ENCODE data around the gene RGS18.
"Not testable (repeated sequence)": the region's sequence is repeated elsewhere in the genome, so short reads cannot be mapped to it uniquely, and the experiment has no call there.

Gene RGS18, protein sequence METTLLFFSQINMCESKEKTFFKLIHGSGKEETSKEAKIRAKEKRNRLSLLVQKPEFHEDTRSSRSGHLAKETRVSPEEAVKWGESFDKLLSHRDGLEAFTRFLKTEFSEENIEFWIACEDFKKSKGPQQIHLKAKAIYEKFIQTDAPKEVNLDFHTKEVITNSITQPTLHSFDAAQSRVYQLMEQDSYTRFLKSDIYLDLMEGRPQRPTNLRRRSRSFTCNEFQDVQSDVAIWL

DNA sequence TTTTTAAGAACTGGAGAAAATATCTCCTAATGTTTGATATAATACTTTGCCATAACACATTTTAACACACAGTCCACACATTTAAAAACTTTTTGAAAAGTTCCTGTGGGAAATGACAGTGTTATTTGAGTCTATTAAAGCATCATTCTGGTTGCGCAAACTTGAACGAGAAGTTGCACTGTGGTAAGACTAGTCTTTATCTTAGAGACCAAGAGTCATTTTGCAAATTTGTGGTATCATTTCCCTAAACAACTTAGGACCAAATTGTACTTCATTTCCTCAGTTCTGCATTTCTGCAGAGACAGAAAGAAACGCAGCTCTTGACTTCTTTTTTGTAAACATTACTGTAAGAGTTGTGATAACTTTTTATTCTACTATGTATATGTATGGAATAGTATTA is at the start of gene RGS18:
Gene RGS18, plus strand, starts transcription at position 282 of the 400 bp plus-strand sequence. CDS start 176 bp downstream, outside the sequence.
- peak; percentile 4 for DNase-seq

DNA sequence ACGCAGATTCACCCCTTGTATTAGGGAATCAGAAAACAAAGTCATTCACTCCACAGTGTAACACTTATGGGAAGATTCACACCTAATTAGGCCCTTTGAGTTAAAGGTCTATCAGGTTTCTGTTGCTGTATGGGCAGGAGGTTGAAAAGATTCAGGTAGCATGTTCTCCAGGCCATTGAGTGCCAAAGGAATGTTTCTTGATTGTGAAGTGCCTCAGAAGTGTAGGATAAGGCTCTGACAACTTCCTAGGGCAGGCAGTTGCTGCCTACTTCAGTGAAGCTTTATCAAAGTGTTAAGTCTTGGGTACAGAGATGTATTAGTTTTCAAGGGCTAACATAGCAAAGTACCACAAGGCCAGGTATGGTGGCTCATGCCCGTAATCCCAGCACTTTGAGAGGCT is 48.7 kb upstream of the RGS18 start:
- DNase-seq, result no peak

DNA sequence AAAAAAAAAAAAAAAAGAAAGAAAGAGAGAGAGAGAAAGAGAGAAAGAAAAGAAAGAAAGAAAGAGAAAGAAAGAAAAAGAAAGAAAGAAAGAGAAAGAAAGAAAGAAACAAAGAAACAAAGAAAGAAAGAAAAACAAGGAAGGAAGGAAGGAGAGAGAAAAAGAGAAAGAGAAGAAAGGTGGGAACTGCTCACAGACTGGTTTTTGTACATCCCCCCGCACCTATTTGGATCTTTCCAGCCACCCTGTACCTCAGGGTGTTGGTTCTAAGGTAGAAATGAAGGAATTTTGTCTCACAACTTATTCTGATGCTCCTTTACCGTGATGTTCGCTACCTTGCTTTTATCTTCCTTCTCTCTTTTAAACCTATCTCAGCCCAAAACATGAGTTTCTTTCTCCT is 43.3 kb upstream of the RGS18 start:
- DNase-seq, result no peak

DNA sequence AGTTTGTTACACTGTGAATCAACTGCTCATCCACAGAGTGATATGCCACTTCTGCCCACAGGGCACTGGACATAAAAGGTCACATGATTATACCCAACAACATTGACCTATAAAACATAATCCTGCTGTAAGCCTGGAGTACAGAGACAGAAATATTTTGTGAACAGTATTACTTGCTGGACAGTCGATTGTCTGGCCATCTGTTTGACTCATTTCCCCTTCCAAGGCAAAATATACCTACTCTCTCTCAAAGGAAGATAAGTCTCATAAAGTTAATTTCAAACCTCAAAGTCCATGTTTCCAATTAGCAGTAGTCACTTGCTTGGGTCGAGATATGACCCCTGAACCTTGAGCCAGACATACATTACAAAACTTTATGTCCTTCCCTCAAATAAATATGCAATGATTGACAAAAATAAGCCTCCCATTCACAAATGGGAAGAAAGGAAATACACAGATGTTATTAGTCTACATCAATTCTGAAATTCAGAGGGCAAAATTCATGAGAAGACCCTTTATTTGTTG is 39.3 kb upstream of the RGS18 start:
- DNase-seq, result no peak

DNA sequence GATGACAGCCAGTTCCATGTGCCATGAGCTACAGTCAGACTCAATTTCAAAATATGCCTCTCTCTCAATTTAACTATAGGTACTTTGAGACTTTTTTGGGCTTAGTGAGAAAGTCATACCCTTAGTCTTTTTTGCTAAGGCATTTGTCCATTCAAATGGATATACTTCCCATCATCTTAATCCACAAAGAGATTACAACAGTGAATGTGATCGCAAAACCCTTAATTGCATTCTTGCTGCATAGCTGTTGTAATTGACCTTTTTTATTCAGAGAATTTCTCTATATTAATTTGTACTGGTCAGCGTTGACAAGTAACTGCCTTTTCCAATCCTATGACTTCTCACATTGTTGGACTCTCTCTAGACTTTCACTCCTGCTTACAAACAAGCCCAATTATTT is 38.6 kb upstream of the RGS18 start:
- DNase-seq, result no peak

DNA sequence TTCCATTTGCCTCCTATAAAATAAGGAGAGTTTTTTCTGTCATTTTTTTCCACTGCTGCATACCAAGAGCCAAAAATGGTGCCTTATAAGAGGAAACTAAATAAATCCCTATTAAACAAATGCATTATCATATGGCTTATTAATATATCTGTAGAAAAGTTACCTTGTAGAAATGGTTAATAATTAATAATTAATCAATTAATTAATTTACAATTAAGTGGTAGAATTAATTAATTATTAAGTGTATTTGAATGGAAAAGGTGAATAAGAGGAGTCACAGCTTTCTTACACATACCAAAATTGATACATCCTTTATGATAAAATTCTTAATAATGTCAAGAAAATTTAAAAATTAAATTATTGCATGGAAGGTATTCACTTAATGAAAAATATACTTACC is 35.6 kb upstream of the RGS18 start:
- DNase-seq, result no peak

DNA sequence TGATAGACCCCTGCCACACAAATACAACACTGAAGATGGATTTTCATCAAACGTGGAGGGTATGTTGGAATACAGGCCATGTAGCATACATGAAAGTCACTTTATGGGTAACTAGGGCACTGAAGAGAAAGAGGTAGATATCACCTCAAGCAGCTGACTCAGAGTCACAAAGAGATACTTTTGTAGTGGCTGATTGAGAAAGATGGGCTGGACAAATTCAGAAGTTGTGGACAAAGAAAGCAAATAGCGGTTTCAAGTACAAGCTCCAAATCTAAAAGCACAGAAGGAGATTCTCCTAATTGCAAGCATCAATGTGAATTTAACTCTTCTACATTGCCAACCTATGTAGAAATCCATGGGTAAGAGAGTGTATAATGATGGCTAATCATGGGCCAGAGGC is 35.0 kb upstream of the RGS18 start:
- no peak for DNase-seq

DNA sequence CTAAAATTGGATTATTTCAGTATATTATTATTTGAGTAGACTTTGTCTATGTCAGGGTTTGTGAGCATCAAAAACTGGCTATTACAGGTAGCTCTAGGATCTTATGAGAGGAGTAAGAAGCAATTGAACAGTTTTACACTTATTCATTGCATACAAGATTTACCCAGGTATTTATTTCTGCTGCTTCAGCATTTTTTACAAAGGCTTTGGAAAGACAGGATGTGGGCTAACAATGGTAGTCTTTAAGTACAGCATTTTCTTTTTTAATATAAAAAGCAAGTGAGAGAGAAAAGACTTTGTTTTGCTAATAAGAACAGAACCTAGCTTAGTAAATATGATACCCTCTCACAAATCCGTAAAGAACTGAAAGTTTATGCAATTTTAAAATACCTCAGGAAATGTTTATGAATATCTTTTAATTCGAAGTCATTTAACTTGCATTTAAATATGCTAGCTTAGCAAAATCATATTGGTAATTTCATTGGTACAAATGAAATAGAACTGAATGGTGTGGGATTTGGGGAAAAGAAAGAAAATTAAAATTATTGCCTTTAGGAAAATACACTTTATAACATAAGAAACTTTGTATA is 32.1 kb upstream of the RGS18 start:
- no peak for DNase-seq

DNA sequence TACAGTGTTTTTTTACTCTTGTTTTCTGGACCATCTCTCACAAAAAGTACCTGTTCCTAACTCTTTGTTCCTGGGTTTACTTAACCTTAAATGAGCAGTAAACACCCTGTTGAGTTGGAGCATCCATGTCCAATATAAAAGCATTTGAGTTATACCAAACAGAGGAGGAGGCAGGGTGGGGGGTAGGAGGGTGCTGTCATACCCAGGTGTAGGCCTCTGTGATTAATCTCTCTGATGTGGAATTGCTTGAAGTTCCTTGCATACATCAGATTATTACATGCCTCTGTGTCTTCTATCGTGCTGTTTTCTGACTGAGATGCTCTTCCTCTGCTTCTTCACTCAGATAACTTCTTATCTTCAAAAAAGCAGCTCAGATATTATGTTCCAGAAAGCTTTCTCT is 28.1 kb upstream of the RGS18 start:
- no peak for DNase-seq

DNA sequence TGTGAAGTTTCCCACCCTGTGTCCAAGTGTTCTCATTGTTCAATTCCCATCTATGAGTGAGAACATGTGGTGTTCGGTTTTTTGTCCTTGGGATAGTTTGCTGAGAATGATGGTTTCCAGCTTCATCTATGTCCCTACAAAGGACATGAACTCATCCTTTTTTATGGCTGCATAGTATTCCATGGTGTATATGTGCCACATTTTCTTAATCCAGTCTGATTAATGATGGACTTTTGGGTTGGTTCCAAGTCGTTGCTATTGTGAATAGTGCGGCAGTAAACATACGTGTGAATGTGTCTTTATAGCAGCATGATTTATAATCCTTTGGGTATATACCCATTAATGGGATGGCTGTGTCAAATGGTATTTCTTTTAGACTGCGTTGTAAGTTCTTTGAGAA is 27.4 kb upstream of the RGS18 start:
- not testable (repeated sequence) for DNase-seq

DNA sequence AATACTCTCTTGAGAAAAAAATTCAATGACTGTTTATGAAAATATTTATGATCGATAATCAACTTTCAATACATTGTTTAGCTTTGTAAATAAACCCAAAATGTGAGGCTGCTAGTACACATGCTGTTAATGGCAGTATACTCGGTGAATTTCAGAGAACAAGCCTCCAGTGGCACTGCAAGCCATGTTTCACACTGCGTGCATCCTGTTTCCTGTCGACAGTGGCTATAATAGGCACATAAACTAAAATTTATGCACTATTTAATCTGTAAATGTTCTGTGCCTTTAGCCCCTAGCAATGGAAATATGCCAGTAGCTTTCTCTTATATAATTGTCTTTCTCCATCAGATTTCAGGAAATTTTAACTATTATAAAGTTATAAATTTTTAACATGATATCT is 26.3 kb upstream of the RGS18 start:
- DNase-seq, result no peak

DNA sequence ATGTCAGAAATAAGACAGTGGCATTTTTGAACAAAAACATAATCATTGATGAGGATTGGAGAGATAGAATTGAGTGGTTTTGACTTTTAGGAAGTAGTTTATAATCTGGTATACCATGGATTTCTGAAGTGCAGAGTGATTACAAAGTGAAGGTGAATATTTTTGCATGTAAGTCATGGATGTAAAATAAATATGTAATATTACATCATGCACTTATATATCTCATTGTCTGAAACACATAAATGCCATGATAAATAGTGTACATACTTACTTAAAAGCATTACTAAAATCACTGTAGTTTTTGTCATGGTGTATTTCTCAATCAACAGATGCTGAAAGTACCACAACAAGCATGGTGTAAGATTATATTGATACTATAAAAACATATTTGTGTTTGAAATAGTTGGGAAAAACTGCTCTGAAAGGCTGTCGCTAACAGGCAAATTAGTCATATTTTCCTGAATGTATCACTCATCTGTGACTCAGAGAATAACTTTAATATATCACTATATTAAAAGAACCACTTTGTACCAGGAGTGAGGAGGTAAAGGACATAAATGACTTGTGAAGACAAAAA is 24.8 kb upstream of the RGS18 start:
- no peak for DNase-seq

DNA sequence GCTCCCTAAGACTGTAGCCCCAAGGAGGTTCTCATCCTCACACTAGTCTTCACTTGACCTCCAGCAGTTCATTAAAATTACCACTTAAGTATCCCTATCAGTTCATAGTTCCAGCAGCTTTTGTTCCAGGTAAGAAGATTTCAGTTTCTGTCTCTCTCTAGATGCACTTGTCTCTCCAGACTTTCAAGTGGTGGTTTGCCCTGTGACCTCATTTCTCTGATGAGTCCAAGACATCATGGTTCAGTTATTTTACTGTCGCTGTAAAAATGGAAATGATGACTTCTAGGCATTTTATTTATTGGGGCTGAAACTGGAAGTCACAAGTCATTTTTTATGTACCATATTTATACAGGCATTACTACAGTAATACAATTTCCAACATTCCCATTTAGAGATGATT is 17.9 kb upstream of the RGS18 start:
- no peak for DNase-seq

DNA sequence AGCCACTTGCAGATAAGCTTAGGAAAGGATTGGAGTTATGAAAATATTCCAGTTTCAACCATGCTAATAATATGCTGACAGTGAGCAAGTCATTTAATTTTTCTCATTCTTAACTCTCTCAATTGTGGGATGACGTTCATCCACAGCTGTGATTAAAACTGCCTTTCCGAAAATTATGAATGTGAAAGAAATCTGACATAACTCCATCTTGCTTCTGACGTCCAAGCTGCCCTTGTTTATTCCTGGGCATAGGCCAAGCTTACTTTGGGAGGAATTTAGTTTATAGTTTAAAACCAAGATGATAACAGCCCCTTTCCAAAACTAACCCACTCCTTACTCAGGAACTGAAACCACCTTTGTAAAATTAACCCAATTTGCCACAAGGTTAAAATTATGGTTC is 11.0 kb upstream of the RGS18 start:
- no peak for DNase-seq

DNA sequence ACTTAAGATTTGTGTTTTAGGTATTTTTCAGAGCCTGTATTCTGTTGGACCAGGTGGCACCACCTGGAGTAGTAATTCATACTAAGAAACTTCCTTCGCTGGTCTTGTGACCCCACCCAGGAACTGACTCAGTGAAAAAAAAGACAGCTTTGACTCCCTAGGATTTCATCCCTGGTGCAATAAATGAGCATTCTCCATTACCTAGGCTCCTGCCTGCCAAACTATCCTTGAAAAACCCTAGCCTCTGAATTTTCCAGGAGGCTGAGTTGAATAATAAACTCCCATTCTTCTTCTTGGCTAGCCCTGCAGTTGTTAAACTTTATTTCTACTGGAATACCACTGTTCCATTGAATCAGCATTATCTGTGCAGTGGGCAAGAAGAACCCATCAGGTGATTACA is 10.6 kb upstream of the RGS18 start:
- no peak for DNase-seq

DNA sequence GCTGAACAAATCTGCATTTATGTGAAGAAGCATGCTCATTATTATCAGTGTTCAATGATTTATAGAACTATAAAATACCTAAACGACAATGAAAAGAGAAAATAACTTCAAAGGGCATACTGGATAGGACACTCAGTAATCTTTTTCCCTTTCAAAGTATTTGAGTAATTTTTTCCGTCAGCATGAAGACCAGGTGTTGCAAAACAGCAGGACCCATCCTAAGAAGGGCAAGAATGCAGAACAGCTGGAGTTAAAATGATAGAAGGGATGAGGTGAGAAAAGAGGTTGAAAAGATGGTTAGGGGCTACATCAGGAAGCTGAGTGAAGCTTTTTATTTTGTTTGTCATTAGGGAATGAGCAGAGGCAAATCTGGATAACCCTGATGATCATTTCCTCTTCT is 7.1 kb upstream of the RGS18 start:
- no peak for DNase-seq

DNA sequence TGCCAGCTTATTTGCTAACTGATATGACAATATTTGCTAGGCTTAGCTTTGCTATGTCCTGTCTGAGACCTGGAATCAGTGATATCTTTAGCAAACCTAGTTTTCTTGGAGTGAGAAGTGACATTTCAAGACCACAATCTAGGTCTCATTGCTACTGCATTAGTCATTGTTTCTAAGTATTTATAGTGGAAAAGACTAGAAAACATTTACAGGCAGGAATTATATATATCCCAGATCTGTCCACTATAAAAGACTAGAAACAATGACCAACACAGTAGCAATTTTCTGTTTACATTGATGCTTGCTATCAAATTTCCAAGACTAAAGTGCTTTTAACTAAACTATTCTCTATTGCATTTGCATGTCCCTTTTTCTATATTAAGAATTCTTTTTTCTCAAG is 5.0 kb upstream of the RGS18 start:
- no peak for DNase-seq

DNA sequence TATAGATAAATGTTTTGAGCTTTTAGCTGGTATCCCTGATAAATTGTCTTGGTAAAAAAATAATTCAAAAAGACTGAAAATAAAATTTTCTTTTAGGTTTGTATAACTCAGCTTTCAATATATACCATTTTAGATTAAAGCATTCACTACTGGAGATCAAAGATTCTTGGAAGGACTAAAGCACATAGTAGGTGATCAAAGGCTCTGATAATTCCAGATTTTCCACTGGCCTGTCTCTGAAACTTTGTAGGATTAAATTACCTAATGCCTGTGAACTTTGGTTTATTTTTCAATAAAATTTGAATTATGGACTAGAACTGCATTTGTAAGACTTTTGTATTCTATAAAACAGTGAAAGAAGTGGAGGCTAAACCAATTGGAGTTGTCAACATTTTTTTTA is 1.2 kb upstream of the RGS18 start:
- no peak for DNase-seq

DNA sequence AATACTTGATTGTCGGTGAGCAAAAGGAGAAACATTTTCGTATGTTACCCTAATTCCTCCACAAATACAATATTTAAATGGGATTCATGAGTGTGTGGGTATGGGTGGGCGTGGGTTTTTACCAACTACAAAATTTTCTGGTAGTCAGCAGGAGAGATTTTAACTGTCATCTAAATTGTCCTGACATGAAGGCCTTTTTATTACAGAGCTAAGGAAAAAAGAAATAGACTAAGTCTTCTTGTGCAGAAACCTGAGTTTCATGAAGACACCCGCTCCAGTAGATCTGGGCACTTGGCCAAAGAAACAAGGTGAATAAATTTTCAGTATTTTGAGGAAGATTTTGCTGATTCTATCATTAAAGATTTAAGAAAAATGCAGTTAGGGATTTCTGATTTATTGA is 752 bp downstream of the RGS18 start:
- no peak for DNase-seq

DNA sequence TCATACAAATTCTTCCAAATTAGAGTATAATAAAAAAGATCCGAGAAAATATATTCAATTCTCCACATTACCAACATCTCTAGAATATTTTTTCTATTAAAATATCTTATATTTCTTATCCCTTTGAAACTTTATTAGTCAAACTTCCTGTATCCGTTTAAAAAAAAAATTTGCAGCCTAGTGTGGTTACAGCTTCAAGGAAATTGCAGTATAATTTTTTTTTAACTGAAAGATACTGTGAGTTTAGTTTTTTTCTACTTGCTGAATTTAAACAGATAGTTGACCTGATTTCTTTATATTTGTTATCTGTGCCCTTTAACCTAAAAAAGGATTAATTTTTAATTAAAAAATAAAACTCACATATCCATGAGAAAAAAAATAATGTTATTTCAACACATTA is 1.5 kb downstream of the RGS18 start:
- DNase-seq, result no peak

DNA sequence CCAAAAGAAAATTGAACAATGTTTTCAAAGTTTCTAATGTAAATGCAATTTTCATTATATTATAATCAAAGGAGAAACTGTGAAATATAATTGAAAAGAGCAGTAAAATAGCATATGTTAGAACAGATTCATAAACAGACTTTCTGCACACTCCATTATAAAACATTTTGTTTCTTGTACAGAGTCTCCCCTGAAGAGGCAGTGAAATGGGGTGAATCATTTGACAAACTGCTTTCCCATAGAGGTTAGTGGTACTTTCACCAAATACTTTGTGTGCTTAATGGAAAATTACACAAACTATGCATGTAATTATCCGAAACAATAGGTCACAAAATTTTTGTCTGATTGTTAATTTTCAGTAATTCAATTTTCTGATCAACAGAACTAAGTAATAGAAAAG is 1.9 kb downstream of the RGS18 start:
- DNase-seq, result no peak

DNA sequence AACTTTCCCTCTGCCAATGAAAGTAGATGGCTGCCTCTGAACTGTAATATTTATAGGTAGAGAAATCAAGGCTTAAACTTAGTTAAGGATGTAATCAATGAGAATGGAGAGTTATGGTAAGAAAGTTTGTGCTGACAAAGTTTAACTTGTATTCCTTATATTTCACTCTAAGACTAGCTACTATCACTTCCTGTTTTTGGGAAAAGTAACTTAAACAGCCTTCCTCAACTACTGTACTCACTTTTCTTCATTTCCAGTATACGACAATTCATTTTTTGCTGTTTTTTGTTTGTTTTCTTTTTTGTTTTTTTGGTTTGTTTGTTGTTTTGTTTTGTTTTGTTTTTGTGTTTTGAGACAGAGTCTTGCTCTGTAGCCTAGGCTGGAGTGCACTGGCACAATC is 3.7 kb downstream of the RGS18 start:
- no peak for DNase-seq

DNA sequence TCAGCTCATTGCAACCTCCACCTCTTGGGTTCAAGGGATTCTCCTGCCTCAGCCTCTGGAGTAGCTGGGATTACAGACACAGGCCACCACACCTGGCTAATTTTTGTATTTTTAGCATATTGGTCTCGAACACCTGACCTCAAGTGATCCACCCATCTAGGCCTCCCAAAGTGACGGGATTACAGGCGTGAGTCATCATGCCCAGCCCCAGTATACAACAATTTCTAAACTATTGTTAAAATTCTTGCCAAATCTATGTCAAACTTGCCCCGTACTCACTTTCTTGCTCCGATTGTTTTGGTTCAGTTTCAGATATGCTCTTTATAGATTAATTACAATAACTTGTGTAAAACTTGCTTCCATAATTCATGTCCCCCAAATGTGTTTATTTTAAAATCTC is 4.1 kb downstream of the RGS18 start:
- DNase-seq, result no peak

DNA sequence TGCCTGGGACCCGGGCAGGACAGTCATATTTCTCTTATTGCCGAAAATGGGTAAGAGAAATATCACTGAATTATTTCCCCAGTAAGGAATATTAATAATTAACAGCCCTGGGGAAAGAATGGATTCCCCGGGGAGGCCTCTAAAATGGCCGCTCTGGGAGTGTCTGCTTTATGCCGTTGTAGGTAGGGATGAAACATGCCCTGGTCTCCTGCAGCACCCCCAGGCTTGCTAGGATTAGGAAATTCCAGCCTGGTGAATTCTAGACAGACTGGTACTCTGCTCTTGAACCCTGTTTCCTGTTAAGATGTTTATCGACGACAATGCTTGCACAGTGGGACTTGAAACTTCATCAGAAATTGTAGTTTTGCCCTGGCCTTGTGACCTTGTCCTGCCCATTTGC is 6.7 kb downstream of the RGS18 start:
- not testable (repeated sequence) for DNase-seq

DNA sequence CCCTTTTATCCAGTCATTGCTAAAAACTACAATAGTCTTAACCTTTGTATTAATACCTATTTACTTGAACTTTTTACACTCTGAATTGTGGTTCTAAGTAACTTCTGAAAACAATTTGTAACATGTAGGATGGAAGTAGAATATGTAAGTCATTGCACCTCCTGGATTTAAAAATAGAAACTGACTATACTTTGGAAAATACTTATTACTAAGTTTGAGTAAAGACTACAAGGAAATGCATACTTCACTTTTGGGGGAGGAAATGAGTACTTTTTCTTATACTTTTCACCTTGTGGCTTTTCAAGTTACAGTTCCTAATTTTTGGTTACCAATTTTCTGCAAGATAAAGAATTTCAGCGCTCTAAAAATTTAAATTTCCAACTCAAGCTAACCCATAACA is 8.7 kb downstream of the RGS18 start:
- no peak for DNase-seq
